SK-N-SH (cell line): ENCODE data around the gene MRPS35. TPM values are rescaled to one million over a fixed set of nuclear protein-coding genes. Genes with fewer than 3 reads are reported as not detected.

Experiments used
- CTCF ChIA-PET: fragments of 300-600, 350-600 bp; formaldehyde crosslinking; extraction: SDS; loops from one replicate; lab custom pipeline; 2021; lab: Yijun Ruan, JAX
- POLR2A ChIA-PET: fragments of 350-600 bp; sonication (Branson Sonifier 250); formaldehyde crosslinking; extraction: SDS; loops from one replicate; lab custom pipeline; 2020; ENCODE audit warnings: antibody characterized with exemption, inconsistent platforms; lab: Yijun Ruan, JAX
- DNase-seq: peaks from one replicate; pipeline ENCODE4 v3.0.0; 2012
- H2AFZ ChIP-seq: fragments of 200-600 bp; sonication (generic); 2 replicates; pipeline ENCODE4 v1.8.1; 2016; ENCODE audit warnings: antibody characterized with exemption, mild to moderate bottlenecking, low read depth
- H3F3A ChIP-seq: fragments of 200-600 bp; sonication (generic); replicated peaks from 2 replicates; pipeline ENCODE3; 2016; ENCODE audit warnings: antibody characterized with exemption, mild to moderate bottlenecking; ENCODE audit not compliant: insufficient read depth
- H3K27ac ChIP-seq, 2 experiments: fragments of 200-500 bp in 1 of 2; fragments of 200-600 bp in 1 of 2; sonication (Bioruptor generic) in 1 of 2; sonication (generic), shearing (Covaris generic) in 1 of 2; 2 replicates each; pipeline versions ENCODE4 v1.5.1 to v1.6.1; 2014 to 2016; ENCODE audit warnings: low read depth in 2 of 2, inconsistent platforms in 1 of 2, low read length in 1 of 2, mild to moderate bottlenecking in 1 of 2, mixed read lengths in 1 of 2
- H3K27me3 ChIP-seq: fragments of 200-600 bp; sonication (generic), shearing (Covaris generic); 2 replicates; pipeline ENCODE4 v1.6.1; 2016; ENCODE audit warnings: mixed run types; ENCODE audit not compliant: insufficient read depth
- H3K36me3 ChIP-seq, 2 experiments: fragments of 200-500 bp in 1 of 2; fragments of 200-600 bp in 1 of 2; sonication (Bioruptor generic) in 1 of 2; sonication (generic) in 1 of 2; replicated peaks in 1 of 2; 2 replicates each; pipeline versions ENCODE3 to v1.5.1; 2014 to 2016; ENCODE audit warnings: low read length in 1 of 2, mild to moderate bottlenecking in 1 of 2; ENCODE audit not compliant: insufficient read depth in 2 of 2, control insufficient read depth in 1 of 2
- H3K4me1 ChIP-seq, 2 experiments: fragments of 200-500 bp in 1 of 2; fragments of 200-600 bp in 1 of 2; sonication (Bioruptor generic) in 1 of 2; sonication (generic), shearing (Covaris generic) in 1 of 2; 2 replicates each; pipeline versions ENCODE4 v1.5.1 to v1.6.1; 2014 to 2016; ENCODE audit warnings: low read depth in 1 of 2, low read length in 1 of 2, mixed run types in 1 of 2; ENCODE audit not compliant: insufficient read depth in 2 of 2, control insufficient read depth in 1 of 2
- H3K4me2 ChIP-seq: fragments of 200-600 bp; sonication (generic), shearing (Covaris generic); 2 replicates; pipeline ENCODE4 v1.6.1; 2017; ENCODE audit warnings: mixed run types
- H3K4me3 ChIP-seq, 2 experiments: fragments of 200-500 bp in 1 of 2; fragments of 200-600 bp in 1 of 2; sonication (Bioruptor generic) in 1 of 2; sonication (generic), shearing (Covaris generic) in 1 of 2; 2 replicates each; pipeline versions ENCODE4 v1.5.1 to v1.8.1; 2014 to 2016; ENCODE audit warnings: low read depth in 2 of 2, inconsistent platforms in 1 of 2, low read length in 1 of 2, mild to moderate bottlenecking in 1 of 2, mixed read lengths in 1 of 2, moderate library complexity in 1 of 2
- H3K79me2 ChIP-seq: fragments of 200-600 bp; sonication (generic); 2 replicates; pipeline ENCODE4 v1.8.1; 2017; ENCODE audit warnings: mild to moderate bottlenecking; ENCODE audit not compliant: insufficient read depth
- H3K9ac ChIP-seq: fragments of 200-600 bp; sonication (generic); 2 replicates; pipeline ENCODE4 v1.6.1; 2017; ENCODE audit warnings: mixed run types
- H3K9me2 ChIP-seq: fragments of 200-600 bp; sonication (generic); 2 replicates; pipeline ENCODE4 v1.6.1; 2017; ENCODE audit warnings: mixed run types
- H3K9me3 ChIP-seq: fragments of 200-600 bp; sonication (generic); 2 replicates; pipeline ENCODE4 v1.6.1; 2017; ENCODE audit warnings: mixed run types, mild to moderate bottlenecking, moderate library complexity
- H4K20me1 ChIP-seq: fragments of 200-600 bp; sonication (generic); 2 replicates; pipeline ENCODE4 v1.6.1; 2017; ENCODE audit warnings: mild to moderate bottlenecking, mixed run types; ENCODE audit not compliant: insufficient read depth
- EP300 ChIP-seq, 2 experiments: IDR thresholded peaks; 2 replicates each; pipeline versions ENCODE4 v1.4.0 to v1.6.1; 2012; ENCODE audit warnings: borderline replicate concordance in 1 of 2, low read depth in 1 of 2, low read length in 1 of 2
- FOXM1 ChIP-seq: IDR thresholded peaks from 2 replicates; pipeline ENCODE4 v1.4.0; 2012; ENCODE audit warnings: low read depth, mild to moderate bottlenecking
- IRF3 ChIP-seq: fragments of 150-350 bp; IDR thresholded peaks from 2 replicates; pipeline ENCODE4 v1.6.1; 2016; ENCODE audit warnings: mild to moderate bottlenecking, low read depth, low read length
- JUND ChIP-seq: IDR thresholded peaks from 2 replicates; pipeline ENCODE4 v1.4.0; 2012
- MEF2A ChIP-seq: IDR thresholded peaks from 2 replicates; pipeline ENCODE4 v1.4.0; 2012; ENCODE audit warnings: low read depth, borderline replicate concordance
- MXI1 ChIP-seq: IDR thresholded peaks from 2 replicates; pipeline ENCODE4 v1.6.1; 2012; ENCODE audit warnings: mild to moderate bottlenecking, low read depth, low read length, improper control_type of control experiment
- NRF1 ChIP-seq: IDR thresholded peaks from 2 replicates; pipeline ENCODE4 v1.6.1; 2012; ENCODE audit warnings: low read depth, mild to moderate bottlenecking, low read length
- POLR2AphosphoS5 ChIP-seq: IDR thresholded peaks from 2 replicates; pipeline ENCODE4 v1.6.1; 2012; ENCODE audit warnings: low read depth, low read length
- RFX5 ChIP-seq: IDR thresholded peaks from 2 replicates; pipeline ENCODE4 v1.6.1; 2012; ENCODE audit warnings: mild to moderate bottlenecking, improper control_type of control experiment, low read length
- RXRA ChIP-seq: IDR thresholded peaks from 2 replicates; pipeline ENCODE4 v1.4.0; 2012; ENCODE audit warnings: low read depth, mild to moderate bottlenecking, borderline replicate concordance
- SMC3 ChIP-seq: IDR thresholded peaks from 2 replicates; pipeline ENCODE4 v1.6.1; 2012; ENCODE audit warnings: low read depth, low read length, improper control_type of control experiment
- USF1 ChIP-seq: IDR thresholded peaks from 2 replicates; pipeline ENCODE4 v1.4.0; 2012; ENCODE audit warnings: low read depth, borderline replicate concordance
- YY1 ChIP-seq: IDR thresholded peaks from 2 replicates; pipeline ENCODE4 v1.4.0; 2012; ENCODE audit warnings: low read depth, mild to moderate bottlenecking
- WGBS: methylation state at CpG from one replicate; pipeline ENCODE4 v1.1.6; 2017; ENCODE audit warnings: low lambda C conversion rate; 5-methylcytosine and 5-hydroxymethylcytosine counted together
- polyA plus RNA-seq, 3 experiments: library from polyadenylated mRNA; depleted of rRNA; stranded (reverse); fragments of >200 nt; gene quantifications; 2 replicates each; pipeline ENCODE4 v1.2.3, GENCODE V29; 2012
- TF ChIP-seq, protein P1 (sequence below): IDR thresholded peaks from 2 replicates; pipeline ENCODE4 v1.4.0; 2012; ENCODE audit warnings: low read depth
- TF ChIP-seq, protein P2 (sequence below): fragments of 150-350 bp; IDR thresholded peaks from 2 replicates; pipeline ENCODE4 v1.6.1; 2017; ENCODE audit warnings: antibody characterized with exemption, low read length, low read depth, borderline replicate concordance

Gene MRPS35
- polyA plus RNA-seq, 1 of the 3 experiments (the other 2 are of a cell fraction) = 32.4 TPM

- TF ChIP-seq SMC3 (no peak), RXRA (no peak), EP300 (IDR thresholded peaks at IDR 0.05; ENCODE audit: borderline replicate concordance in 1 of 2, low read depth in 1 of 2, low read length in 1 of 2) (no peak), USF1 (no peak), RFX5 (no peak), JUND (no peak), MEF2A (no peak), MXI1 (no peak)
- TF ChIP-seq, protein P1, sequence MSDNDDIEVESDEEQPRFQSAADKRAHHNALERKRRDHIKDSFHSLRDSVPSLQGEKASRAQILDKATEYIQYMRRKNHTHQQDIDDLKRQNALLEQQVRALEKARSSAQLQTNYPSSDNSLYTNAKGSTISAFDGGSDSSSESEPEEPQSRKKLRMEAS = no peak
- TF ChIP-seq, protein P2, sequence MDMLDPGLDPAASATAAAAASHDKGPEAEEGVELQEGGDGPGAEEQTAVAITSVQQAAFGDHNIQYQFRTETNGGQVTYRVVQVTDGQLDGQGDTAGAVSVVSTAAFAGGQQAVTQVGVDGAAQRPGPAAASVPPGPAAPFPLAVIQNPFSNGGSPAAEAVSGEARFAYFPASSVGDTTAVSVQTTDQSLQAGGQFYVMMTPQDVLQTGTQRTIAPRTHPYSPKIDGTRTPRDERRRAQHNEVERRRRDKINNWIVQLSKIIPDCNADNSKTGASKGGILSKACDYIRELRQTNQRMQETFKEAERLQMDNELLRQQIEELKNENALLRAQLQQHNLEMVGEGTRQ = no peak
- TF ChIP-seq, all 33 proteins: peak for 0
These were observed 67.6 kb downstream of the MRPS35 start (continued) for GRCh38 chr12:27778206-27778605.

- POLR2A ChIA-PET = interaction anchor here (0.7 to 1.9 kb wide), 12 partner anchors 9 to 1602 kb away, joined by 3 to 11 read pairs (median 3); partner anchors contain the start of gene ERGIC2
- Histone ChIP-seq H3K4me3 (peak overlapping the region; percentile 79 to 85), H4K20me1 (no peaks in the 10 kb centered on the region), H3K27me3 (no peaks in the 10 kb centered on the region), H3F3A (peaks cover 16% of the 10 kb centered on the region), H3K4me1 (peaks cover 12 to 22% of the 10 kb centered on the region in 2 experiments), H3K9ac (peak overlapping the region; percentile 88), H3K9me2 (no peaks in the 10 kb centered on the region), H3K27ac (peak overlapping the region; percentile 79 to 97), H3K36me3 (peaks cover 8% of the 10 kb centered on the region in 2 experiments), H3K9me3 (no peaks in the 10 kb centered on the region), H3K79me2 (peaks cover 43% of the 10 kb centered on the region), H3K4me2 (peak overlapping the region; percentile 92), H2AFZ (peak overlapping the region; percentile 91)
- peak; percentile 75 for DNase-seq
- no peak; the same call in 1 of the 2 replicates for TF ChIP-seq NRF1
- TF ChIP-seq RXRA = no peak
- TF ChIP-seq FOXM1 = no peak
- TF ChIP-seq MXI1 = peak; percentile 18; the same call in 1 of the 2 replicates
- TF ChIP-seq YY1 = 0 out of 2 replicates have a peak, but pooled peaks have one; percentile 28
- TF ChIP-seq POLR2AphosphoS5 = 0 out of 2 replicates have a peak, but pooled peaks have one; percentile 9
- no peak for TF ChIP-seq IRF3
- 6% methylated on average over 25 of the region's 36 CpGs for WGBS
- CTCF ChIA-PET = interaction anchor here (0.6 to 2.1 kb wide), 11 partner anchors 9 to 162 kb away, joined by 3 to 10 read pairs (median 4); no protein-coding TSS in a partner anchor
These were observed 68.8 kb downstream of the MRPS35 start for GRCh38 chr12:27779416-27779919.
